GM23248 (cell line): ENCODE data around the gene SLC25A29.

Source experiments
- EZH2 ChIP-seq: fragments of 200-600 bp; sonication (generic); IDR thresholded peaks from 2 replicates; pipeline ENCODE4 v1.6.1; 2018; ENCODE audit warnings: antibody characterized with exemption, mild to moderate bottlenecking; ENCODE audit not compliant: insufficient read depth, poor library complexity, severe bottlenecking
- EZH2phosphoT487 ChIP-seq: fragments of 200-600 bp; sonication (generic); IDR thresholded peaks from 2 replicates; pipeline ENCODE4 v1.6.1; 2018; ENCODE audit warnings: antibody characterized with exemption, moderate library complexity, mild to moderate bottlenecking, low read depth; ENCODE audit not compliant: insufficient read depth

DNA sequence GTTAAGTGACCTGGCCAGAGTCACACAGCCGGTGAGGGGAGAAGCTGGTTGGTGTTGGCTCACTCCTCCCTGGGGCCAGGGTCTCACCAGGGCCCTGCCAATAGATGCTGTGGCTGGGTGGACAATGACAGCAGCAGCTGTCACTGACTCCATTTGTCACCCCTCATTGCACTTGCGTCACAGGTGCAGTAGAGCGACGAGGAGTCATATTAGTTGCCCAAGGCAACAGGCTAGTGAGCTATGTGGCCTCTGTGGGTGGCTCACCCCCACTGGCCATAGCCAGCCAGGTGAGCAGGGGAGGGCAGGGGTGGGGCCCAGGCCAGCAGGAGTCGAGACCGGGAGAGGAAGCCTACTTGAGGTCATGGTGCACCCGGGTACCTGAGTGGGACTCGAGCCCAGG, 26.6 kb upstream of the SLC25A29 start:
- TF ChIP-seq EZH2phosphoT487 (no peak), EZH2 (no peak)
